NK-92 (cell line): ENCODE data around the gene ATP6V0A1.
"Not testable (repeated sequence)": the region's sequence is repeated elsewhere in the genome, so short reads cannot be mapped to it uniquely, and the experiment has no call there.

Experiments
- DNase-seq: peaks from one replicate; lab custom pipeline; 2025; ENCODE audit not compliant: unreplicated experiment; lab: John Stamatoyannopoulos, UW

ATP6V0A1 gene

DNA sequence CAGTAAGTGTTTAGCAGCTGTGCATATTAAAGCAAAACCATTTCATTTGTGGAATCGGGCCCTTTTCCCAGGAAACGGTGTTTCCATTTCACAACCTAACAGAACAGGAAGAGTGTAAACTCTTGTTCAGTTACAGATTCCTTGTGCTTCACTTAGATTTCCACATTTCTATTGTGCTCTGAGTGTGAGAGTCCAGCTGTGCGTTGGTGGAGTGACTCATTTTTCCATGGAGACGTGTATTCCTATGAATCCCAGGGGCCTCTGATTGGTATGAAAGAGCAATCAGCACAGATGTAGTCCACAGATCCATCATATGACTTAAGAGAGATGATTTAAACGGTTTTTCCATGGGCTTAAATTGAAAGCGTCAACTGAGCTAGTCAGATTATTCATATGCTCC lies 22.3 kb upstream of the ATP6V0A1 start:
- no peak for DNase-seq

DNA sequence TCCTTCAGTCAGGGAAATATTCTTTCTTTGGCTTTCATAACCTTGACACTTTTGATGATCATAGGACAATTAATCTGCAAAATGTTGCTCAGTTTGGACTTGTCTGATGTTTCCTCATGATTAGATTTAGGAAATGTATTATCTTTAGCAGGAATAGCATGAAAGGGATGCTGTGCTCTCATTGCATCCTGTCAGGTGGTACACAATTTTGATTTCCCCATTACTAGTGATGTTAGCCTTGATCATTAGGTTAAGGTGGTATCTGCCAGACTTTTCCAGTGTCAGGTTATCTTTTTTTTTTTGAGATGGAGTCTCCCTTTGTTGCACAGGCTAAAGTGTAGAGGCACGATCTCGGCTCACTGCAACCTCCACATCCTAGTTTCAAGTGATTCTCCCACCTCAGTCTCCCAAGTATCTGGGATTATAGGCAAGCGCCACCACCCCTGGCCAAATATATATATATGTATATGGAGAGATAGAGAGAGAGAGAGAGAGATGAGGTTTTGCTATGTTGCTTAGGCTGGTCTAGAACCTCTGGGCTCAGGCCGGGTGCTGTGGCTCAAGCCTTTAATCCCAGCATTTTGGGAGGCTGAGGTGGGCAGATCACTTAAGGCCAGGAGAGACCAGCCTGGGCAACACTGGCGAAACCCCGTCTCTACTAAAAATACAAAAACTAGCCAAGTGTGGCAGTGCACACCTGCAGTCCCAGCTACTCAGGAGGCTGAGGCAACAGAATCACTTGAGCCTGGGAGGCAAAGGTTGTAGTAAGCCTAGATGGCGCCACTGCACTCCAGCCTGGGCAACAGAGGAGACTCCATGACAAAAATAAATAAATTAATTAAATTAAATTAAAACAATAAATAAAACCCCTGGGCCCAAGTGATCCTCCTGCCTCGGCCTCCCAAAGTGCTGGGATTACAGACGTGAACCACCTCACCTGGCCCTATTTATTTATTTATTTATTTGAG lies 19.8 kb upstream of the ATP6V0A1 start:
- no peak for DNase-seq

DNA sequence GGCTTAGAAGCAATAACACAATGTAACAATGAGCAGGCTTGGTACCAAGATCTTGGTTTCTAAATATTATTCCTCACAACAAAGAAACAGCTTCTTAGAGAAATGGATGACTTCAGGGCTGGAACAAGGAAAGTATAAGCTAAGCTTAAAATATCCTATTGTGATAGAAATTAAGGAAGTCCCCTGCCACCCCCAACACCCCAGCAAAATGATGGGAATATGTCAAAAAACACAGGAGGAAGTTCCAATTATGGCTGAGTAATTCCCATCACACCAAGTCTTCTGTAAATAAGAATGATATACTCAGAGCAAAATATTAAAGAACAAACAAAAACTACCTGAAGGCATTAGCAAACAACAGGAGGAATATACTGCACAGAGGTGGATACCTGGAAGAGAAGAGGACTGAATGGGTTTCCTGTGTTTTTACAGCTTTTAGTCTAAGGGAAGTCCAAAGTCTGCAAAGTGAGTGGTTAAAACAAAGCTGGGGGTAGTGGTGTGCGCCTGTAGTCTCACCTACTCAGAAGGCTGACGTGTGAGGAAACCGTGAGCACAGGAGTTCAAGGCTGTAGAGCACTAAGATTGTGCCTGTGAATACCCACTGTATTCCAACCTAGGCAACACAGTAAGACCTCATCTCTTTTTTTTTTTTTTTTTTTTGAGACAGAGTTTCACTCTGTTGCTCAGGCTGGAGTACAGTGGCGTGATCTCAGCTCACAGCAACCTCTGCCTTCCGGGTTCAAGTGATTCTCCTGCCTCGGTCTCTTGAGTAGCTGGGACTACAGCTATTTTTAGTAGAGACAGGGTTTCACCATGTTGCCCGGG lies 17.1 kb upstream of the ATP6V0A1 start:
- no peak for DNase-seq

DNA sequence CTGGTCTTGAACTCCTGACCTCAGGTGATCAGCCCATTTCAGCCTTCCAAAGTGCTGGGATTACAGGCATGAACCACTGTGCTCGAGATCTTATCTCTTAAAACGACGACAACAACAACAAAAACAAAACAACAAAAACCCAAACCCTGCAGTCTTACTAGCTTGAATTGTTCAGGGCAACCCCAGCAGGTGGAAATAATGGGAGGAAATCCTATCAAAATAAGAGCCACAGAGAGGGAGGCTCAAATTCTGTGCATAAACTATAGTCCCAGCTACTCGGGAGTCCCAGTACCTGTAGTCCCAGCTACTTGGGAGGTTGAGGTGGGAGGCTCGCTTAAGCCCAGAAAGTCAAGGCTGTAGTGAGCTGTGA lies 16.5 kb upstream of the ATP6V0A1 start:
- DNase-seq: no peak

DNA sequence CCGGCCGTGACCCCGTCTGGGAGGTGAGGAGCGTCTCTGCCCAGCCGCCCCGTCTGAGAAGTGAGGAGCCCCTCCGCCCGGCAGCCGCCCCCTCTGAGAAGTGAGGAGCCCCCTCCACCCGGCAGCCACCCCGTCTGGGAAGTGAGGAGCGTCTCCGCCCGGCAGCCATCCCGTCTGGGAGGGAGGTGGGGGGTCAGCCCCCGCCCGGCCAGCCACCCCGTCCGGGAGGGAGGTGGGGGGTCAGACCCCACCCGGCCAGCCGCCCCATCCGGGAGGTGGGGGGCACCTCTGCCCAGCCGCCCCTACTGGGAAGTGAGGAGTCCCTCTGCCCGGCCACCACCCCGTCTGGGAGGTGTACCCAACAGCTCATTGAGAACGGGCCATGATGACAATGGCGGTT lies 9.5 kb upstream of the ATP6V0A1 start:
- DNase-seq: not testable (repeated sequence)

DNA sequence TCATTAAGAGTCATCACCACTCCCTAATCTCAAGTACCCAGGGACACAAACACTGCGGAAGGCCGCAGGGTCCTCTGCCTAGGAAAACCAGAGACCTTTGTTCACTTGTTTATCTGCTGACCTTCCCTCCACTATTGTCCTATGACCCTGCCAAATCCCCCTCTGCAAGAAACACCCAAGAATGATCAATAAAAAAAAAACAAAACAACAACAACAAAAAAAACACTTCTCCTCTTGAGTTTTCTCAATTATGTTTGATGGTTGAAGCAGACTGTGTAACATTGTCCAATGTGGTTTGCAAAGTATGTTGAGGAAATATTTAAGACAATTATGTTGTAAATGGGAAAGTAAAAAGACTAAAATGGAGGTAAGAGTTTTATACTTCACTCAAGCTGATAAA lies 8.8 kb upstream of the ATP6V0A1 start:
- DNase-seq: not testable (repeated sequence)

DNA sequence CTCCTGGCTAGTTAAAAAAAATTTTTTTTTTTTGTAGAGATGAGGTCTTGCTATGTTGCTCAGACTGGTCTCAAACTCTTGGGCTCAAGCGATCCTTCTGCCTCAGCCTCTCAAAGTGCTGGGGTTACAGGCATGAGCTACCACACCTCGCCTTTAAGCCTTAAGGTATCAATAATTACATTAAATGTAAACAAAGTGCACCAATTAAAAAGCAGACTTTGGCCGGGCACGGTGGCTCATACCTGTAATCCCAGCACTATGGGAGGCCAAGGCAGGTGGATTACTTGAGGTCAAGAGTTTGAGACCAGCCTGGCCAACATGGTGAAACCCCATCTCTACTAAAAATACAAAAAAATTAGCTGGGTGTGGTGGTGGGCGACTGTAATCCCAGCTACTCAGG lies 7.4 kb upstream of the ATP6V0A1 start:
- not testable (repeated sequence) for DNase-seq

DNA sequence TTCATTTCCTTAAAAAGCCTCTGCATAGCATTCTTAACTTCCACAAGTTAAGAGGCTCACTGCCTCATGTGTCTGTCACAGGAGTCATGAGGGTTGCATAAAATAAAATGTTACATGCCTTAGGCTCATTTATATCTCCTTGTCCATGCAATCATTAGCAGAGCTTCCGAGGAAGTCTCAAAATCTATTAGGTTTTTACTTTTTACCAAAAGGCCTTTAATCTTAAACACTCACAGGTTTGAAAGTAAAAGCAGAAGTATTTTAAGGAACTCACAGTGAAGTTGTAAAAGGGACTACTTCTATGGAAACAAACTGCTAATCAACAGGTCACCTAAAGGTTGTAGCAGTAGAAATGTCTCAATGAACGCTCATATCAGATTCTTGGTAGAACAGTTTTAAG lies 5.2 kb upstream of the ATP6V0A1 start:
- DNase-seq: no peak

DNA sequence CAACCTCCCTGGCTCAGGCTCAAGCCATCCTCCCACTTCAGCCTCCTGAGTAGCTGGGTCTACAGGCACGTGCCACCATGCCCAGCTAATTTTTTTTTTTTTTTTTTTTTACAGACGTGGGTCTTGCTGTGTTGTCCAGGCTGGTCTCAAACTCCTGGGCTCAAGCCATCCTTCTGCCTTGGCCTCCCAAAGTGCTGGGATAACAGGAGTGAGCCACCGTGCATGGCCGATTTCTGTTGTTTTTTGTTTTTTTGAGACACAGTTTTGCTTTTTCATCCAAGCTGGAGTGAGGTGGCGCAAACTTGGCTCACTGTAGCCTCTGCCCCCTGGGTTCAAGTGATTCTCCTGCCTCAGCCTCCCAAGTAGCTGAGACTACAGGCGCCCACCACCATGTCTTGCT lies 3.7 kb upstream of the ATP6V0A1 start:
- DNase-seq: not testable (repeated sequence)

DNA sequence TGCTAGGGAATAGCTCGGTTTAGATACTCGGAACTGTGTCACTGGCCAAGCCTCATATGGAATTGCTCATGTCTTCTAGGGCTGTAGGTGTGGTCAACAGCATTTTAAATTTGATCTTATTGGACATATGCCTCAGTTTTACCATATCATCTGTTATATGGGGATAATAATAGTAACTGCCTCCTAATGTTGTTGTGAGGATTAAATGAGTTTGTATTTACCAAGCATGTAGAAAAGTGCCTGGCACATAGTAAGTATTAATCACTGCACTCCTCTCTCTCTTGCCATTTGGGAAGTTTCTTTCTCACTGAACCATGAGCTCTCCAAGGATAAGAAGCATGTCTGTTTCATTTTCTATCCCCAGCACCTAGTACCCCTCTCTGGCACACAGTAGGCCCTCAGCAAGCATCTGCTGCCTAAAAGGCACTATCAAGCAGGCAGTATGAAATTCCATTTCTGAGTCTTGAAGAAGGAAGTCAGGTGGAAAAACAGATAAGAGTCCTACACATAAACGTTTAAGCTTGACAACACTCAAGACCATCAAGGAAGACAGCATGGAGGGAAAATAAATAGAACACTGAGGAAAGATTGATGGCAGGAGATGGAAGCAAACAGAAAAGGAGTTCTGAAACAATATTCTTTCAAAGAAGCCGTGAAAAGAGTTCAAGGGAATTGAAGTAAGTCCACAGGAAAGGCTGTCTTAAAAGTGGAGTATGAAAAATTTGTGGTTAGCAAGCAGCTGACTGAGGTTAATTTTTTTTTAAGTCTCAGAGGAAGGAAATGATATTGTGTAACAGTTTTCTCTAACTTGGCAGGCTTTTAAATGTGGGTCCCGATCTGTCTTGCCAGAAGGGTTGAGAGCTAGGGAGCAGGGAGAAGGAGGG lies 2.2 kb upstream of the ATP6V0A1 start:
- no peak for DNase-seq

DNA sequence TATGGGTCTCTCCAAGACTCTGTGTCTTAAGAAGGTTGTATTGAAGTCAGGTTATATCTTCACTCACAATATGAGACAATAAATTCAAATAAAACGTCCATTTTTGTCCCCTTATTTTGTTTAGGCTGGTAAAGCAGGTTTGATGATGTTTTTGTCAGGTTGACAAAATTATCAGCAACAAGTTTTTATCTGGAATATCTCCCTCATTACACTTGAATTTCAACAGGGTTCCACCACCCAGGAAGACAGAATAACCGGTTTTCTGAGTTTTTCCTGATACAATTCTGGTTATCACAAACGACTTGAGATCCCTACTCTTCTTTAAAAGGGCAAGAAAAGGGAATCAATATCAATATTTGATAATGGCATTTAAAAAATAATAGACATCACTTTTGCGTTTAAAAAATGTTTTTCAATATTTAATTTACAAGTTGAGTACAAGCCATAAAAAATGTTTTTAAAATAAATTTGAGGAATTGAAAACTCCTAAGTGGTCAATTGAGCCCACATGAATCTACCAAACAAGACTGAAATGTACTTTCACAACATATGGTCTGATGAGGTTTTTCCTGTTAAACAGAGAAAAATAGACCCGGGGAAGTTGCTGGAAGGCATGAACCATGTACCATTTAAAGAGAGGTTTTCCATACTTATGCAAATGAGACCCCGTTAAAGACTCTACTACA lies 1.4 kb upstream of the ATP6V0A1 start:
- no peak for DNase-seq

DNA sequence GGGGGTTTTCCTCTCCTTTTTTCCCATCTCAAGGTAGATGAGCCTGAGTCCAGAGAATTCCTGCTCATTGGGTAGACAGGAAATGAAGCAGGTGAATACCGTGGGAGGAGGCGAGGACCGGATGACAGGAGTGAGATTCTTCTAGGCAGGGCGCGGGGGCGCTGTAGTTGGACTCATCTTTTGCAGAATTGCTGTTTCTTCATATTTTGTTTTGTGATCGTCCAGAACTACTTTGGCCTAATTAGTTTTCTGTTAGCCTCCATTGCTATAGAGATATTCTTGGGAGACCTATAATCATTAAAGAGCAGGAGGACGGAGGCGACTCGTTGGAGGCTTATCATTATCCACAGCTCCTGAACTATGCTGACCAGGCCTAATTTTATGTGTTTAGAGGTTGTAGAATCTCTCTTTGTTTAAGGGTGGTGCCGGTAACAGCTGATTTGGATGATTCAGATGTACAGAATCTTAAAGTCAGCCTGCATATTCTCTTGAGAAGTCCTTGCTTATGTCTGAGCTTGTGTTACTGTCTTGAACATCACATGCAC lies 650 bp downstream of the ATP6V0A1 start:
- DNase-seq: no peak

DNA sequence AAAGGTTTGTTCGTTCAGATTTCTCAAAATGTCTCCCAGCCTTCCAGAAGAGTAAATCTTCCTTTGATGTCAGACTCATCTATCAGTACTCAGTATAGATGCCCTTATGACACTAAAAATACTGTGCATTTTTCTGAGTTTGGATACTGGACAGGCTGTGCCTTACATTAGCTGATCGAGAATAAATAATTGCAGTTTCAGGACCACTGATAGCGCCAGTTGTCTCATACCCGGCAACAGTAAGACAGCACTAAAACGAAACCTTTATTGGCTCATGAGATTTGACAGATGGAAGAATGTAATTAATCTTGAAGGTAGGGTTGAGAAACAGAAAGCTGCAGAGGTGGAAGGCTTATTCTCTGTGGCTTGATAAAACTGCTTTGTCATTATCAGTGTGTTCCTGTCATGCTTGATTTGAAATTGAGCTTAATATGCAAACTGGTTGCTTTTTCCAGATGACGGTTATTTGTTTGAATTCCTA lies 1.2 kb downstream of the ATP6V0A1 start:
- no peak for DNase-seq

DNA sequence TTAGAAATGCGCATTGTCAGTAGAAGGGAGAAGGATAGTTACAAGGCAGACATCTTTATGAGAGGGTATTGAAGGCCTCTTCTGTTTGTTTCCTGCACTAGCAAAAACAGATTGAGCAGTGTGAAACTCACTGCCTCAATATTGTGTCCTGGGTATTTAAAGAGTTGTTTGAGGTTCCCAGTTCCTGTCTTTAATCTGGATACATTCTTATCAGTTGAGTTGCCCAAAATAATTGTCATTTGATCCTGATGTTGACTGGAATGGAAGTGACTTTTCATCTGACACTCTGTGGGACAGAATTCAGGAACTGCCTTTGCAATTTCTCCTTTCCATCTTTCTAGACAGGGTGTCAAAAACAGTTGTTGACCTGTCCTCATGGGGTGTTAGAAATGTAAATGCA lies 1.7 kb downstream of the ATP6V0A1 start:
- no peak for DNase-seq

DNA sequence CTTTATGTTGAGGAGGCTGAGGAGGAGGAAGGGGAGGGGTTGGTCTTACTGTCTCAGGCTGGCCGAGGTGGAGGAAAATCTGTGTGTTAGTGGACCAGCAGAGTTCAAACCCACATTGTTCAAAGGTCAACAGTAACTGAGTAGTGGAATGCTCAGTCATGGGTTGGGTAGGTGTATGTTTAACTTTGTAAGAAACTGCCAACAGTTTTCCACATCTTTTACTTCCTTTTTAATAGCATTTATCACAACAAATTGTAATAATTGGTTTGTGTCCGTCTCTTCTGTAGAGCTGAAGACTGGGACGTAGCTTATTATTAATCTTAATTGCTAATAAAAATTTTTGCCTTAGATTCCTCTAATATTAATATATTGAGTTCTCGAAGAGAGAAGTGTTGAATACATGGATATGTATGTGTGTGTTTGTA lies 5.3 kb downstream of the ATP6V0A1 start:
- no peak for DNase-seq

DNA sequence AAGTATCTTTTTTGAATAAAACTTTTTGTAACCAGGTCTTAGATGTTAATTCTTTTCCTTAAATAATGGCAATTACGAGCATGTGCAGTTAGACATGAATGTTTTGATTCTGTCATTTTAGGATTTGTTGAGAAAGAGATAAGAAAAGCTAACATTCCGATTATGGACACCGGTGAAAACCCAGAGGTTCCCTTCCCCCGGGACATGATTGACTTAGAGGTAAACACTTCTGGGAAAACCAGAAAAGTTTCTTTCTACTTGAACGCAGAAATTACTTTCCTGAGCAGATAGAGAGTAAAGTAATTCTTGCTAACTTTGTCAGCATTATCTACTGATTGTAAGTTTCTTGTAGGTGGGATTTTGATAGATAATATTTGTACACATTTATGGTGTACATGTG lies 9.2 kb downstream of the ATP6V0A1 start:
- no peak for DNase-seq

DNA sequence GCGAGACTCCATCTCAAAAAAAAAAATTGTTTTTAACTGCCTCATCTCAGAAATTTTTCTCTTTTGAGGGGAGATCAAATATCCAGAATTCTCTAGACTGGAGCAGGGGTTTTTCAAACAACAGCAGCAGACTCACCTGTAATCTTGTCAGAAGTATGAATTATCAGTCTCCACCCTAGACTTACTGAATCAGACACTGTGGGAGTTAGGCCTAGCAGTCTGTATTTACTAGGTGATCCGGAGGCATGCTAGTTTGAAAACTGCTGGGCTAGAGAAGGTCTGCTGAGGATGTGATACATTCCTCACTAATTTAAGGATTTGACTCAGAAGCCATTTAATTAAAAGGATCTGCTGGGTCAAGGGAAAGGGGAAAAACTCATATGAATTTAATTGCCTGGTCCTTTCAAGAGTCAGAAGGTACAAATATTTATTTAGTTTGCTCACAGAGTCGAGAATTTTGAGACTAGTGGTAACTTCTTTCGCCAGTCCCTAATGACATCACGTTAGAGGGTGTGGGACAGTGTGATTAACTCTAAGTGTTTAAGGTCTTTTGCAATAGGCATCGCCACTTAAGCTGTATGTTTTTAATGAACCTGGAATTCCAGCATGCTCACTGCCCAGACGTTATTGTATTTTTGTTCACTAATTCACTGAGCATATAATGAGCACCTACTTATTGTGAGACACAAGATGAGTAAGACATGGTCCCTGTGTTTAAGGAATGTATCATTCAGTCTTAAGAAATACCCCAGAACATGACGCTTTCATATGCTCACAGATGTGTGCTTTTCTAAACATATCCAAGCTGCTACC lies 14.2 kb downstream of the ATP6V0A1 start:
- no peak for DNase-seq

DNA sequence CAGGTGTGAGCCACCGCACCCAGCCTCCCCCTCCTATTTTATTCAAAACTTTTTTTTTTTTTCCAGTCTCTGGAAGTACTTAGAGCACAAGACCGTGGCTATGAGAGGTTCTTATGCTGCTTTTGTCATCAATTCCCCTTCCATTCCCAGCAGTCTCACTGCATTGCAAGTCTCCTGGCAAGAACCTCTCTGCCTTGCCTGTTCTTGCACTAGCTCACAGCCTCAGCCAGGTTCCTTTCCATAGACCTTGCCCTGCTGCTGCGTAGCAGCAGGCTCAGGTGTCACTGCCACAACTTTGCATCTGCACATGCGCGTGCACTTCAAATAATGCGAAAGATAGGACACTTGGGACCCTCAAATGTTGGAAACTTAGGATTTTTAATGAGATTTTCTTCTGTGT lies 15.6 kb downstream of the ATP6V0A1 start:
- no peak for DNase-seq

DNA sequence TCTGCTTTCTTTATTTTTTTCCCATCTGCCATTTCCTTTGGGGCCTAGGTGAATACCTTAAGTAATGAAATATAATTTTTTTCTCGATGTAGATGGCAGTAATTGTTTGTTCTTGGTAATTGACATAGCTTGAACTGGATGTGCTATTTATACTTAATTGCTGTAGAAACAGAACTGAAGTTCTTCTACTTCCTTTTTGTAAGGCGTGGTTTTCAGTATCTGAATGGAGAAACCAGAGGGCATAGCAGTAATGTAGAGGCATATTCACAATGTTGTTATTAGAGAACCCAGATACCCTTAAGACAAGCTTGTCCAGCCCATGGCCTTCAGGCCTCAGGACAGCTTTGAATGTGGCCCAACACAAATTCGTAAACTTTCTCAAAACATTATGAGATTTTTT lies 16.4 kb downstream of the ATP6V0A1 start:
- DNase-seq: no peak
